ENCODE data around the gene PIH1D1. TPM values are rescaled to one million over a fixed set of nuclear protein-coding genes. Genes with fewer than 3 reads are reported as not detected.
A peak's percentile ranks its signal among the peaks of the same experiment; 100 is the strongest.

Gene PIH1D1
- total and polyA plus RNA-seq, 2 of the 13 experiments (the other 11 are each of a cell fraction or from before 2014, with no cell fraction given), result 110 to 137 TPM

DNA sequence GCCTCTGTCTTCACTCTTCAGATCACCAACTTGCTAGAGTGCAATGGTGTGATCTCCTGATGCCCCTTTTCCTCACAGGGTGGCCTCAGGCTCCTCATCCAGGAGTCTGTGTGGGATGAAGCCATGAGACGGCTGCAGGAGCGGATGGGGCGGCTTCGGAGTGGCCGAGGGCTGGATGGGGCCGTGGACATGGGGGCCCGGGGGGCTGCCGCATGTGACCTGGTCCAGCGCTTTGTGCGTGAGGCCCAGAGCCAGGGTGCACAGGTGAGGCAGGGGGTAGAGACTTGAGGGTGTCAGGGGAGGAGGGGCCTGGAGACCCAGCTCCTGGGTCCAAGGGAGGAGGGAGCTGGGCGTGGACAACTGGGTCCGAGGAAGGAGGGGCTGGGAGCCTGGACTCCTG is 10.9 kb upstream of the PIH1D1 start:
- Histone ChIP-seq H3K9me3 (ENCODE audit: low read length) (no peaks in the 10 kb centered on the region), H3K27ac (ENCODE audit: extremely low read length, insufficient read depth, low read length) (no peak overlapping the region), H4K20me1 (ENCODE audit: insufficient read depth, low read length) (no peaks in the 10 kb centered on the region), H3K27me3 (ENCODE audit: control insufficient read depth in 1 of 2, insufficient read depth in 2 of 2, low read length in 2 of 2) (no peaks in the 10 kb centered on the region), H3K4me1 (ENCODE audit: insufficient read depth, low read length) (no peaks in the 10 kb centered on the region), H3K4me2 (ENCODE audit: low read depth, low read length) (no peak overlapping the region), H2AFZ (ENCODE audit: low read length) (no peak overlapping the region), H3K36me3 (replicated peaks in 1 of 2; ENCODE audit: control insufficient read depth in 1 of 2, insufficient read depth in 2 of 2, low read length in 2 of 2) (peaks cover 0 to 3% of the 10 kb centered on the region in 2 experiments; a peak in 1 of 5 replicates), H3K4me3 (replicated peaks in 1 of 3; ENCODE audit: insufficient read depth in 1 of 3, low read depth in 2 of 3, low read length in 3 of 3) (no peak overlapping the region), H3K9ac (ENCODE audit: insufficient read depth, low read depth, low read length) (no peak overlapping the region), H3K79me2 (ENCODE audit: insufficient read depth, low read length) (no peaks in the 10 kb centered on the region)
- in situ Hi-C loops (cut with HindIII; ENCODE audit: extremely low pct_ligation_motif_present, low pct_unique_long_range_greater_than_20kb) (no loop called here), intact Hi-C loops (cut with micrococcal nuclease; ENCODE audit: unreplicated experiment) (no loop called here)
- 92% methylated on average over 12 of the region's 12 CpGs for WGBS (ENCODE audit: low lambda C conversion rate)
- DNase-seq (ENCODE audit: low spot score) (no peak), FAIRE-seq (no peak), ATAC-seq (no peak)
- no TSS peak for BruUV-seq (replicated peaks)
- TF ChIP-seq, protein P1, sequence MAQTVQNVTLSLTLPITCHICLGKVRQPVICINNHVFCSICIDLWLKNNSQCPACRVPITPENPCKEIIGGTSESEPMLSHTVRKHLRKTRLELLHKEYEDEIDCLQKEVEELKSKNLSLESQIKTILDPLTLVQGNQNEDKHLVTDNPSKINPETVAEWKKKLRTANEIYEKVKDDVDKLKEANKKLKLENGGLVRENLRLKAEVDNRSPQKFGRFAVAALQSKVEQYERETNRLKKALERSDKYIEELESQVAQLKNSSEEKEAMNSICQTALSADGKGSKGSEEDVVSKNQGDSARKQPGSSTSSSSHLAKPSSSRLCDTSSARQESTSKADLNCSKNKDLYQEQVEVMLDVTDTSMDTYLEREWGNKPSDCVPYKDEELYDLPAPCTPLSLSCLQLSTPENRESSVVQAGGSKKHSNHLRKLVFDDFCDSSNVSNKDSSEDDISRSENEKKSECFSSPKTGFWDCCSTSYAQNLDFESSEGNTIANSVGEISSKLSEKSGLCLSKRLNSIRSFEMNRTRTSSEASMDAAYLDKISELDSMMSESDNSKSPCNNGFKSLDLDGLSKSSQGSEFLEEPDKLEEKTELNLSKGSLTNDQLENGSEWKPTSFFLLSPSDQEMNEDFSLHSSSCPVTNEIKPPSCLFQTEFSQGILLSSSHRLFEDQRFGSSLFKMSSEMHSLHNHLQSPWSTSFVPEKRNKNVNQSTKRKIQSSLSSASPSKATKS (CRISPR knock-in tag; IDR thresholded peaks at IDR 0.05), result no peak
- TF ChIP-seq ZNF678 (CRISPR knock-in tag; IDR thresholded peaks at IDR 0.05), result no peak
- TF ChIP-seq ZSCAN22 (CRISPR knock-in tag; IDR thresholded peaks at IDR 0.05), result peak; percentile 68; the same call in 1 of the 2 replicates
- TF ChIP-seq, protein P2, sequence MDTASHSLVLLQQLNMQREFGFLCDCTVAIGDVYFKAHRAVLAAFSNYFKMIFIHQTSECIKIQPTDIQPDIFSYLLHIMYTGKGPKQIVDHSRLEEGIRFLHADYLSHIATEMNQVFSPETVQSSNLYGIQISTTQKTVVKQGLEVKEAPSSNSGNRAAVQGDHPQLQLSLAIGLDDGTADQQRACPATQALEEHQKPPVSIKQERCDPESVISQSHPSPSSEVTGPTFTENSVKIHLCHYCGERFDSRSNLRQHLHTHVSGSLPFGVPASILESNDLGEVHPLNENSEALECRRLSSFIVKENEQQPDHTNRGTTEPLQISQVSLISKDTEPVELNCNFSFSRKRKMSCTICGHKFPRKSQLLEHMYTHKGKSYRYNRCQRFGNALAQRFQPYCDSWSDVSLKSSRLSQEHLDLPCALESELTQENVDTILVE (CRISPR knock-in tag; IDR thresholded peaks at IDR 0.05), result no peak
- CTCF ChIA-PET (ENCODE audit: low intra/inter-chr PET ratio, low total read pairs), result no interaction called here
- POLR2A ChIA-PET, result no interaction called here

DNA sequence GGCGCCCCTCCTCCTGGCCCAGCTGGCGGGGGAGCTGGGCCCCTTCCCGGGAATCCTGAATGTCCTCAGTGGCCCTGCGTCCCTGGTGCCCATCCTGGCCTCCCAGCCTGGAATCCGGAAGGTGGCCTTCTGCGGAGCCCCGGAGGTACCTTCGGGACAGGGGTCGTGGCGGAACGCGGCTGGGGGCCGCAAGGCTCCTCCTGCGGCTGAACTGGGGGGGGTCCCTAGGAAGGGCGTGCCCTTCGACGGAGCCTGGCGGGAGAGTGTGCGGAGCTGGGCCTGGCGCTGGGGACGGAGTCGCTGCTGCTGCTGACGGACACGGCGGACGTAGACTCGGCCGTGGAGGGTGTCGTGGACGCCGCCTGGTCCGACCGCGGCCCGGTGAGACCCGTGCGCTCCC is 10.0 kb upstream of the PIH1D1 start:
- TF ChIP-seq RBFOX2 (IDR thresholded peaks at IDR 0.05; ENCODE audit: low read depth, low read length), result peak; percentile 31; the same call in 1 of the 2 replicates
- TF ChIP-seq, protein P3, sequence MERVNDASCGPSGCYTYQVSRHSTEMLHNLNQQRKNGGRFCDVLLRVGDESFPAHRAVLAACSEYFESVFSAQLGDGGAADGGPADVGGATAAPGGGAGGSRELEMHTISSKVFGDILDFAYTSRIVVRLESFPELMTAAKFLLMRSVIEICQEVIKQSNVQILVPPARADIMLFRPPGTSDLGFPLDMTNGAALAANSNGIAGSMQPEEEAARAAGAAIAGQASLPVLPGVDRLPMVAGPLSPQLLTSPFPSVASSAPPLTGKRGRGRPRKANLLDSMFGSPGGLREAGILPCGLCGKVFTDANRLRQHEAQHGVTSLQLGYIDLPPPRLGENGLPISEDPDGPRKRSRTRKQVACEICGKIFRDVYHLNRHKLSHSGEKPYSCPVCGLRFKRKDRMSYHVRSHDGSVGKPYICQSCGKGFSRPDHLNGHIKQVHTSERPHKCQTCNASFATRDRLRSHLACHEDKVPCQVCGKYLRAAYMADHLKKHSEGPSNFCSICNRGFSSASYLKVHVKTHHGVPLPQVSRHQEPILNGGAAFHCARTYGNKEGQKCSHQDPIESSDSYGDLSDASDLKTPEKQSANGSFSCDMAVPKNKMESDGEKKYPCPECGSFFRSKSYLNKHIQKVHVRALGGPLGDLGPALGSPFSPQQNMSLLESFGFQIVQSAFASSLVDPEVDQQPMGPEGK (CRISPR knock-in tag; IDR thresholded peaks at IDR 0.05), result peak; percentile 22; the same call in 1 of the 2 replicates
- TF ChIP-seq AGO2 (optimal IDR thresholded peaks at IDR 0.05; ENCODE audit: low read depth, low read length), result peak; percentile 22
- TF ChIP-seq, protein P4, sequence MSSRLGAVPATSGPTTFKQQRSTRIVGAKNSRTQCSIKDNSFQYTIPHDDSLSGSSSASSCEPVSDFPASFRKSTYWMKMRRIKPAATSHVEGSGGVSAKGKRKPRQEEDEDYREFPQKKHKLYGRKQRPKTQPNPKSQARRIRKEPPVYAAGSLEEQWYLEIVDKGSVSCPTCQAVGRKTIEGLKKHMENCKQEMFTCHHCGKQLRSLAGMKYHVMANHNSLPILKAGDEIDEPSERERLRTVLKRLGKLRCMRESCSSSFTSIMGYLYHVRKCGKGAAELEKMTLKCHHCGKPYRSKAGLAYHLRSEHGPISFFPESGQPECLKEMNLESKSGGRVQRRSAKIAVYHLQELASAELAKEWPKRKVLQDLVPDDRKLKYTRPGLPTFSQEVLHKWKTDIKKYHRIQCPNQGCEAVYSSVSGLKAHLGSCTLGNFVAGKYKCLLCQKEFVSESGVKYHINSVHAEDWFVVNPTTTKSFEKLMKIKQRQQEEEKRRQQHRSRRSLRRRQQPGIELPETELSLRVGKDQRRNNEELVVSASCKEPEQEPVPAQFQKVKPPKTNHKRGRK (CRISPR knock-in tag; IDR thresholded peaks at IDR 0.05), result no peak
- no peak for TF ChIP-seq NR2C2 (CRISPR knock-in tag; IDR thresholded peaks at IDR 0.05; ENCODE audit: borderline replicate concordance)
- DNase-seq (ENCODE audit: low spot score), result no peak
- no peak overlapping the region for H2AFZ ChIP-seq (ENCODE audit: low read length)
- H3K4me1 ChIP-seq (ENCODE audit: insufficient read depth, low read length), result no peaks in the 10 kb centered on the region
- H3K36me3 ChIP-seq (replicated peaks in 1 of 2; ENCODE audit: control insufficient read depth in 1 of 2, insufficient read depth in 2 of 2, low read length in 2 of 2), result peaks cover 0 to 3% of the 10 kb centered on the region in 2 experiments; a peak in 1 of 5 replicates
- no peaks in the 10 kb centered on the region for H3K9me3 ChIP-seq (ENCODE audit: low read length)
- no peak for ATAC-seq
- H3K79me2 ChIP-seq (ENCODE audit: insufficient read depth, low read length), result no peaks in the 10 kb centered on the region
- in situ Hi-C loops (cut with HindIII; ENCODE audit: extremely low pct_ligation_motif_present, low pct_unique_long_range_greater_than_20kb), result no loop called here
- ChIA-PET CTCF (ENCODE audit: low intra/inter-chr PET ratio, low total read pairs) (no interaction called here), POLR2A (no interaction called here)
- no peak for FAIRE-seq
- BruUV-seq (replicated peaks), result no TSS peak
- no peaks in the 10 kb centered on the region for H3K27me3 ChIP-seq (ENCODE audit: control insufficient read depth in 1 of 2, insufficient read depth in 2 of 2, low read length in 2 of 2)
- no peaks in the 10 kb centered on the region for H4K20me1 ChIP-seq (ENCODE audit: insufficient read depth, low read length)
- intact Hi-C loops (cut with micrococcal nuclease; ENCODE audit: unreplicated experiment), result no loop called here
- no peak overlapping the region for H3K4me3 ChIP-seq (replicated peaks in 1 of 3; ENCODE audit: insufficient read depth in 1 of 3, low read depth in 2 of 3, low read length in 3 of 3)
- no peak overlapping the region for H3K9ac ChIP-seq (ENCODE audit: insufficient read depth, low read depth, low read length)
- 96% methylated on average over 22 of the region's 37 CpGs for WGBS (ENCODE audit: low lambda C conversion rate)
- H3K4me2 ChIP-seq (ENCODE audit: low read depth, low read length), result no peak overlapping the region
- peak overlapping the region; percentile 48 for H3K27ac ChIP-seq (ENCODE audit: extremely low read length, insufficient read depth, low read length)
